GM21526 (cell line): ENCODE results near the gene MISP3.

Experiments
- ATAC-seq: cut with Tn5 transposase; IDR thresholded peaks from one replicate; pipeline ENCODE4 v1.9.1; 2021; ENCODE audit warnings: moderate library complexity; ENCODE audit not compliant: unreplicated experiment, low FRiP score

Gene MISP3

GRCh38 chr19:14119146-14119545 is 46.6 kb downstream of the MISP3 start:
- ATAC-seq = no peak

GRCh38 chr19:14119644-14120496 is 47.3 kb downstream of the MISP3 start:
- ATAC-seq = no peak

- no peak for ATAC-seq
Measured at GRCh38 chr19:14120497-14120780, 47.9 kb downstream of the MISP3 start.

GRCh38 chr19:14122924-14123323 is 50.3 kb downstream of the MISP3 start:
- ATAC-seq = no peak
